Measurements from ENCODE around the gene ACTR3C. TPM values are rescaled to one million over a fixed set of nuclear protein-coding genes. Genes with fewer than 3 reads are reported as not detected.

ACTR3C gene
- total RNA-seq, 1 donor from 2014 or later: 0.11 TPM

DNA sequence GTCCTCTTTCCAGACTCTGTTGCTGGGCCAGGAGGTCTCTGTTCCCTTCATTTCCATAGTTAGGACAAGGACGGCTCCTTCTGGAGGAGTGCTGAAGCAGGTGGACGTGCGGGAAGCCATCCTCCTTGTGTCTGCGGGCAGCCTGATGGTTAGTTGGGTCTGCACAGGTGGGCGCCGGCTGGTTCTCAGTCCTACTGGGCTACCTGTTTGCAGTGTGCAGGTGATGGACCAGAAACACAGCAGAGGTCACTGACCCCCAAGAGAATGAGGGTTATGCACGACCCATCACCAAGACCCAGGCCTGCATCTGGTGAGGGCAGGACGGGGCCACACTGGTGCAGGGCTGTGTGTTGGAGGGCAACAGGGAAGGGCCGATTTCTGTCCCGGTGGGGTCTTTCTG lies 10.3 kb upstream of the ACTR3C start:
- TF ChIP-seq, protein P1, sequence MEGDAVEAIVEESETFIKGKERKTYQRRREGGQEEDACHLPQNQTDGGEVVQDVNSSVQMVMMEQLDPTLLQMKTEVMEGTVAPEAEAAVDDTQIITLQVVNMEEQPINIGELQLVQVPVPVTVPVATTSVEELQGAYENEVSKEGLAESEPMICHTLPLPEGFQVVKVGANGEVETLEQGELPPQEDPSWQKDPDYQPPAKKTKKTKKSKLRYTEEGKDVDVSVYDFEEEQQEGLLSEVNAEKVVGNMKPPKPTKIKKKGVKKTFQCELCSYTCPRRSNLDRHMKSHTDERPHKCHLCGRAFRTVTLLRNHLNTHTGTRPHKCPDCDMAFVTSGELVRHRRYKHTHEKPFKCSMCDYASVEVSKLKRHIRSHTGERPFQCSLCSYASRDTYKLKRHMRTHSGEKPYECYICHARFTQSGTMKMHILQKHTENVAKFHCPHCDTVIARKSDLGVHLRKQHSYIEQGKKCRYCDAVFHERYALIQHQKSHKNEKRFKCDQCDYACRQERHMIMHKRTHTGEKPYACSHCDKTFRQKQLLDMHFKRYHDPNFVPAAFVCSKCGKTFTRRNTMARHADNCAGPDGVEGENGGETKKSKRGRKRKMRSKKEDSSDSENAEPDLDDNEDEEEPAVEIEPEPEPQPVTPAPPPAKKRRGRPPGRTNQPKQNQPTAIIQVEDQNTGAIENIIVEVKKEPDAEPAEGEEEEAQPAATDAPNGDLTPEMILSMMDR (IDR thresholded peaks at IDR 0.05): no peak
- DNase-seq (ENCODE audit: low spot score in 2 of 2): no peak
- Histone ChIP-seq H3K4me1 (peaks cover 0 to 2% of the 10 kb centered on the region in 2 donors), H3K9me3 (no peaks in the 10 kb centered on the region), H3K36me3 (no peaks in the 10 kb centered on the region), H3K27me3 (no peaks in the 10 kb centered on the region), H3K4me3 (no peak overlapping the region), H3K27ac (no peak overlapping the region)
- intact Hi-C loops (cut with DNase I): no loop called here

GRCh38 chr7:150332852-150333635 lies 9.7 kb upstream of the ACTR3C start:
- TF ChIP-seq, protein P1 (IDR thresholded peaks at IDR 0.05): no peak
- Histone ChIP-seq H3K27me3 (no peaks in the 10 kb centered on the region), H3K27ac (no peak overlapping the region), H3K9me3 (no peaks in the 10 kb centered on the region), H3K36me3 (no peaks in the 10 kb centered on the region), H3K4me1 (peaks cover 0 to 2% of the 10 kb centered on the region in 2 donors), H3K4me3 (no peak overlapping the region)
- peak in 1 of 2 donors; percentile 55 for DNase-seq (ENCODE audit: low spot score in 2 of 2)
- intact Hi-C loops (cut with DNase I): no loop called here

- DNase-seq (ENCODE audit: low spot score in 2 of 2): no peak
- Histone ChIP-seq H3K9me3 (no peaks in the 10 kb centered on the region), H3K36me3 (no peaks in the 10 kb centered on the region), H3K4me1 (no peaks in the 10 kb centered on the region), H3K27me3 (no peaks in the 10 kb centered on the region), H3K4me3 (no peak overlapping the region), H3K27ac (no peak overlapping the region)
- TF ChIP-seq, protein P1 (IDR thresholded peaks at IDR 0.05): no peak
- intact Hi-C loops (cut with DNase I): no loop called here
Observed at GRCh38 chr7:150330211-150330885, 7.0 kb upstream of the ACTR3C start.

GRCh38 chr7:150329331-150330120 lies 6.2 kb upstream of the ACTR3C start:
- no peak overlapping the region for H3K27ac ChIP-seq
- no peaks in the 10 kb centered on the region for H3K9me3 ChIP-seq
- no peak overlapping the region for H3K4me3 ChIP-seq
- DNase-seq (ENCODE audit: low spot score in 2 of 2): no peak
- no peaks in the 10 kb centered on the region for H3K36me3 ChIP-seq
- H3K4me1 ChIP-seq: no peaks in the 10 kb centered on the region
- H3K27me3 ChIP-seq: no peaks in the 10 kb centered on the region
- intact Hi-C loops (cut with DNase I): no loop called here
- TF ChIP-seq, protein P1 (IDR thresholded peaks at IDR 0.05): no peak

DNA sequence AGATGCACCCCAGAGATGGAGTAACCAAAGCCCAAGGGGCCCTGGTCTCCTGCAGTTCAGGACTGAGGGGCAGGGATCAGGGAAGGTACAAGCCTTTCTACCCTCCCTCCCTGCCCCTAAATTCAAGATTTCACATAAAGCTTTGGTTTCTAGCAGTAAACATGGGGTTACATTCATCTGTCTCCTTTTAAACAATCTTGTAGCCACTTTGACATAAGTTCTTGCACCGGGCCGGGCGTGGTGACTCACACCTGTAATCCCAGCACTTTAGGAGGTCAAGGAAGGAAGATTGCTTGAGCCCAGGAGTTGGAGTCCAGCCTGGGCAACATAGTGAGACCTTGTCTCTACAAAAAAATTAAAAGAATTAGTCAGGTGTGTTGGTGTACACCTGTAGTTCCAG lies 4.0 kb upstream of the ACTR3C start:
- peaks cover 0 to 9% of the 10 kb centered on the region in 2 donors for H3K4me1 ChIP-seq
- no peak for DNase-seq (ENCODE audit: low spot score in 2 of 2)
- no peaks in the 10 kb centered on the region for H3K27me3 ChIP-seq
- intact Hi-C loops (cut with DNase I): no loop called here
- TF ChIP-seq, protein P1 (IDR thresholded peaks at IDR 0.05): no peak
- H3K9me3 ChIP-seq: no peaks in the 10 kb centered on the region
- H3K36me3 ChIP-seq: no peaks in the 10 kb centered on the region
- no peak overlapping the region for H3K4me3 ChIP-seq
- H3K27ac ChIP-seq: no peak overlapping the region
